Stimulated activated CD8-positive, alpha-beta memory T cell treated with anti-CD3 and anti-CD28 coated beads, Interleukin-2, amount 100 ng/mL, for 1 hour (primary cell): ENCODE data around the gene GPC6.

Experiments used
- DNase-seq, 2 donors: peaks; one replicate each; pipeline ENCODE4 v3.0.0-alpha.2; 2020; ENCODE audit warnings: low read depth in 2 of 2

Gene GPC6

DNA sequence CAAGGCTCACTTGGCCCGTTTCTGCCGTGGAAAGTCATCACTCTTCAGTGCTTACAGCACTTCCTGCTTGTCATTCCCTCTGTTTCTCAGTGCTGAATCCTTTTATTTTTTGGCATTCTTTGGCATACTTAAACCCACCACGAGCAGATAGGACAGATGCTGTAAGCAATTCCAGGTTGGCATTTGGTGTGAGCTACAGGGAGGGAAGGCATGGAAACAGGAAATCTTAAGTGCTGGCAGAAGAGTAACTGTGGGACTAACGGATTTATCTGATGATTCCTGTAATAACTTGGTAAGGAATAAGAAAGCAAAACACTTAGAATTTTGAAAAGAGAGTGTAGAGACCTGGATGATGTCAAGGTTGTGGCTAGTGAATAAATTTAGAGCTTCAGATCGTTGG is 273.4 kb downstream of the GPC6 start:
- no peak for DNase-seq

DNA sequence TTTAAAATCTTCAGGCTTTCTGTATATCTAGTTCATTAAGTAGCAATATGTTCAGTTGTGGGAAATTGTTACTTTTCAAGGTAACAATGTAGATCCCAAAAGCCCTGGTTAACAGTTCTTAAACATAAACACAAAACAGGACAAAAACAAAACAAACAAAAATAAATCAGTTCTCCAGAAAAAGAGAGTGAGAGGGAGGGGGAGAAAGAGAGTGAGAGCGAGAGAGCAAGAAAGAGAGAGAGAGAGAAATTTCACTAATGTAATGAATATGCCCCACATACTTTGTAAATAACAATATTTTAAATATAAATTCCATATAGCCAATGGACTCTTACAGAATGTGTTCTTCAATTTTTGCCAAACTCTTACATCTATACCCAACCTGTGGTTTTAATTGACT is 275.5 kb downstream of the GPC6 start:
- DNase-seq: no peak

DNA sequence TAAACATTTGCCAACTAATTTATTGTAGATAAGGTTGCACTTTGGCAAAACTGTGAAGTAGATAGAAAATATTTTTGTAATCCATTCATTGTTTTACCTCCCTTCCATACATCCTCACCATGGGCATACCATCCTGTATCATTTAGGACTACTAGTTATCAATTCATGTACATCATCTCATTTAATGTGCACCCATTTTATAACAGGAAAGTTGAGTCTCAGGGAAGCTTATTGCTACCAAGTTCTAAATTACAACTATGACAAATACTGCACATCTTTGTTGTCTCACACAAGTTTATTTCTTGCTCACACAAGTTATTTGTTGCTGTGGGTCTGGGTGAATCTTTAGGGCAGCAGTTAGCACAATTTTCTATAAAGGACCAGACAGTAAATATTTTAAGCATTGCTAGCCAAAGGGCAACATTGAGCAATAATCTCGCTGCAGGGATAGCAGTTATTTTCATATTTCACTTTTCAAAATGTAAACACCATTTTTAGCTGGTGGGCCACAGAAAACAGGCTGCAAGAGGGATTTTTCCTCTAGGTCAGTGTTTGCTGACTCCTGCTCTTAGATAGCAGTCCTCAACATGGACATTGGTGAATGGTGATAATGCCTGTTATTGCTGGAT is 276.5 kb downstream of the GPC6 start:
- no peak for DNase-seq

DNA sequence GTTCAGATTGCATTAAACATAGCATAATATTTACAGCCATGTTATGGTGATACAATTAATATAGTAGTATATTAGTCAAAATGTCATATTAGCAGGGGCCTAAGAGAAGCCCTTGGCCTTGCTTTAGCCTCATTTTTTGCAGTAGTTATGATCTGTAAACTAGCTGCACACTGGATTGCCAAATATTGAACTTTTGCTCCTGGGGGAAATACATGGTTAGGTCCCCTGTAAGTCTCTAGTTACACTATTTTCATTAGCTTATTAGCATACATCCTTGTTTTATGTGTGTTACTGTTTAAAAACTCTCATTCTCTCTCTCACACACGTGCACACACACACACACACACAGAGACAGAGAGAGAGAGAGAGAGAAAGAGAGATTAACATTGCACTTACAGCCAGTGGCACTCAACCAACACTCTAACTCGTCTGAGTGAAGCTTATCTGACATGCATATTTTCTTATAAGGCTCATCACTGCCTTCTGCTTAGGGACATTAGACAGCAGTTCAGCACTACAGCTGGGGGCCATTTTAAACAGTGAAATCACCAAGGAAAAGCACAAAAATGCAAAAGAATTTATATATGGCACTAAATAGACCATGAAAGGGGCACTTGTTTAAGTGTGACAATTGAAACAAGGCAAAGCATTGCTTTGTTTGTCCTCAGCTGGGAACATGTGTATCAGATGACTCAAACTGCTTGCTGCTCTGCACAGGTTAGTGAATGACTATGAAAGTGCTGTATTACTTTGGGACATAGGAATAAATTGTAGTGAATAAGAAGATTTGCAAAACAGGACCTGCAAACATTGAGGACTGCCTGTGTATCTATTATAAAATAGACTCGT is 278.7 kb downstream of the GPC6 start:
- no peak for DNase-seq

DNA sequence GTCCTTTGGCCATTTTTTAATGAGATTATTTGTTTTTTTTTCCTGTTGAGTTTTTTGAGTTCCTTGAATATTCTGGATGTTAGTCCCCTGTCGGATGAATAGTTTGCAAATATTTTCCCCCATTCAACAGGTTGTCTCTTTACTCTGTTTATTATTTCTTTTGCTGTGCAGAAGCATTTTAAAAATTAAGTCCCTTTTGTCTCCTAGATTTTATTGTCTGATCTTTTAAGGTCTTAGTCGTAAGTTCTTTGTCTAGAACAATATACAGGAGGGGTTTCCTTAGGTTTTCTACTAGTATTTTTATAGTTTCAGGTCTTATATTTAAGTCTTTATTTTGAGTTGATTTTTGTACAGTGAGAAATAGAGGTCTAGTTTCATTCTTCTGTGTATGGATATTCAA is 284.4 kb downstream of the GPC6 start:
- no peak for DNase-seq

DNA sequence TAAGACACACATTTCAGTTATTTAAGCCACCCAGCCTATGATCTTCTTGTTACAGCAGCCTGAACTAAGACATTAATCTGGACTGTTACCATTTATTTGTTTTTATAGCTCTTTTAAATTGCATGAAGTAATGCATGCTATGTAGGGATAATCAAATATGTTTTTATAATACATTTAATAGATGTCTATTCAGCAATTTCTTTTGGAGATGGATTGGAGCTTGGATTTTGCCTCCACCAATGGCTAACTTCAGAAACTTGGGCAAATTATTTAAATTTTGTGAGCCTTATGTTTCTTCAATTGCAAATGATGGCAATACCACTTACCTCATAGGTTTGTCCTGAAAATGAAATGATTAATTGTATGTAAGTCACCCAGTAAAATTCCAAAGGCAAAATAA is 288.7 kb downstream of the GPC6 start:
- DNase-seq: no peak

DNA sequence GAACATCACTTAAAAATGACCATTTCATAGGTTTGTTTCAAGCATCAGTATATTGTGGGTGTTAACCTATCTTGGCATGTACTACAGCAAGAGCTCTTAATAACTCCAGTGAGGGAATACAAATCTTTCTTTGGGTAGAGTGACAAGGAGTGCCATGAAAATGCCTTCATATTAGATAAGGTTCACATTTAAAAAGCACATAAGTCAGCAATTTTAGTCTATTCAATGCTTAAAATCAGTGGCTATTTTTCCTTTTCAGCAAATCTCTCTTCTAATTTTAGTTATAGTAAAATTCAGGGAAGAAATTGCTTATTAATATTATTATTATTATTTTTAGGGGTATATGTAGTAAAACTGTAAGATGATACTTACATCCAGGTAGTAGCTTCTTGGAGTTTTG is 291.1 kb downstream of the GPC6 start:
- DNase-seq: no peak

DNA sequence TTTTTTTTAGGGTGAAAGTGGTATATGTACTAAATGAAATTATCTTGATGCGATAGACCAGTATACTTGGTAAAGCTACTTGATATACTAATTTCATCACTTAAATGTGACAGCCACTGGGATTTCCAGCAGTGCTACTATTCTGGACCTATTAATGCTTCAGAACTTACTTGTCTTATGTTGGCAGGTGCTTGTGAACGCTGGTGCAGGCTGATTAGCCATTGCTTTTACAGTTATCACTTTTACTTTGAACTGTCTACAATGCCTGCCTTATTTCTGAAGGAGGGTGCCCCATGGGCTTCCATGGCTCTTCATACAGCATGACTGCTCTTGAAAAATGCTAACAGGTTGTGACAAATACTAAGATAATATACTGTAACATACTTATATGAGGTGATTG is 294.7 kb downstream of the GPC6 start:
- DNase-seq: no peak

DNA sequence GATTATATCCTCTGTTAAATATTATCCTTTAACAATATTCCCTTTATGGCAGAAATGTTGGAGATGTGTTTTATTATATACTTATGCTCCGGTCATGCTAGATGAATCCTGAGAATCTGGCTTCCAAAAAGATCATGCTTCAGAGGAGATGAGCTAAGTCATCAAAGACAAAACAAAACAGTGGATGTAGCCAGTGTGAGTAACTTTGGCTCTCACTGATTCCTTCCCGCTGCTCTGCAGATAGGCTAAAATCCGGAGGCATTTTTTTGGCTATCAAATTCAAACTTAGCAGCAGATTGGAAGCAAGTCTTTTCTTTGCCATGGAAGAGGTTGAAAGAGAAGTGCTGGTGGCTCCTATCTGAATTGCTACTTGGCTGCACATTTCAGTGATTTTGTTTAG is 295.9 kb downstream of the GPC6 start:
- no peak for DNase-seq

DNA sequence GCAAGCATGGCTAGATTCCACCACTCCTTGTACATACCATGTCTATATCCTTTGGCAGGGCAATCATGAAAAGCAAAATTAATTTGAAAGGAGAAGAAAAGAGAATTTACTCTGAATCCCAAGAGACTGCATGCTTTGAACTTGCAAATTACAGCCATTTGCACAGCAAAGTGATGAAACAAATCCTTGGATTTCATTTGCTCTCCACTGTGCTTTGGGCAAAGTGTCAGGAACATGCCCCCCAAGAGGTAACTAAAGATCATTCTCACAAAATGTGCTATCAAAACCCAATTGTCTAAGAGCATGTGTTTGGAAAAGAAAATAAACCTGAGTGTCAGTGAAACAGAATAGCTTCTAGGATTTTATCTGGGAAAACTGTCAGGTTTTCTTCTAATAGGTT is 298.5 kb downstream of the GPC6 start:
- no peak for DNase-seq

DNA sequence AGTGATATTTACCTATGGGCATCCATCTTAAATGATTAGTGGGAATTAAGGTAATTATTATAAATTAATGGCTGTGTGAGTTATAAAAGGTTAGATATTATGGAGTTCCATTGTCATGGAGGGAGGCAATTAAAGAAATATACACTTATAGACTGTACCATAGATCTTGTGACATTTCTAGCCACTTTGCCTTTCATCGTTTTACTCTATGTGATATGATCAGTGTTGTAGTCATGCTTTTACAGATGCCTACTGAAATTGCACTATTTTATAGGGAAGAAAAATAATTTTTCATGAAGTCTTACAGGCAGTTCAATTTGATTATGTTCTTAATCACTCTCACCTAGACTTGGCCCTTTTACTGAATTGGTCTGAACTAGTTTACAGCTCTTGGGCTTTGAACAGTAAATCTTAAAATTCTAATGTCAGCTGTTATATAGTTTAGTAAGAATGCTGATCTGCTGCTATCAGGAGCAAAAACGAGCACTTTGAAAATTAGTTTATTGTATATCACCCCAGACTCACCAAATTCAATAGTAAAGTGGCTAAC is 301.2 kb downstream of the GPC6 start:
- DNase-seq: no peak

DNA sequence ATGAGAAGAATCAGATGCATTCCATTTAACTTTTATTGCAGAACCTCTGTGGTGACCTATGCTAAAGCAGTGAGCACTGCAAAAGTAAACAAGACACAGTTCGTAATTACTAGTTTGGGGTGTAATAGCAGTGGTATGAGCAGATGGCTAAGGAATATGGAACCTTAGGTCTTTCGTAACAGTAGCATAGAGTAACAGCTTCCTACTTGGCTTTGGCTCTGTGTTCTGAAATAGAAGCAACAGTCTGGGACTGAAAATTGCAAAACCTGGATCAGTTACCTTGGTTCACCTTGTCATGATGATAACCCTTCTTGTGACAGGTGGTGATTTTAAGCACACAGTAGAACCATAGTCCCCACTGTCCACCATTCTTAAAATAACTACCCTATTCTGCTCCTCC is 303.4 kb downstream of the GPC6 start:
- no peak for DNase-seq

DNA sequence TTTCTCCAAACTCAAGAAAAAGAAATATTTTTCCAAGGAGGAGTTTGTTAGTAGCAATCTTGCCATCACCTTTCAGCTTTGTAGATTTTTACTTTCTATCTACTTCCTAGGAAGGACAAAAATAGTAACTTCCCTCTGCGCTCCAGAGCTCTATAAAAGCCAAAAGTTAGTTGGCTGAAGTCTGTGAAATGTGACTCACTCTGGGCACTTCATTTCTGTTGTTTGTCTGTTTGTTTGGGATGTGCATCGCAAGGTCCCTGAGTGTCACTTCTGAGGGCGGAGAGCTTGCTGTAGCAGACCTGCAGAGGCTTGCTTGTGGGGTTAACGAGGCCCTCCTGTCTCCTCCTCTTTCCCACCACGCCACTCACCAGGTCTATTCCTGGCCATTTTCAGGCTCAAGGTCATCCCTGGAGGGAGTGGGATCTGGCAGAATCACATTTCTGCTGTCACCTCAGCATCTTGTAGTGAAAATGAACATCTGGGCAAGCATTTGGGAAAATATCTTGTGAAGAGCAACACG is 307.6 kb downstream of the GPC6 start:
- DNase-seq: no peak

DNA sequence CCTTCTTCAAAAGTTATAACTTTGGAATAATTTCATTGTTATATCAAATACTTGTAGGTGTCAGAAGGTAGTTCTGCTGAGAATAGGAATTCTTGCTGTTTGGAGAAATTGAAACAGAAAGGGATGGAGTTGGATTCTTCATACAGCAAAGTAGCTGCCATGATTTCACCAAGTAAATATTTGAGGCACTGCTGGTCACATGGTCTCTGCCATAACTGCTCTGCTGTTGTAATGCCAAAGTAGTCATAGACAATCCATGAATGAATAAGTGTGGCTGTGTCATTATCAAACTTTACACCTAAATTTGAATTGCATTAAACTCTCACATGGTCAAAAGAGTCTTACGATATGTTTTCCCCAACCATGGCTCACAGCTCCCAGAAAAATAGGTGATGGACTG is 308.6 kb downstream of the GPC6 start:
- DNase-seq: no peak

DNA sequence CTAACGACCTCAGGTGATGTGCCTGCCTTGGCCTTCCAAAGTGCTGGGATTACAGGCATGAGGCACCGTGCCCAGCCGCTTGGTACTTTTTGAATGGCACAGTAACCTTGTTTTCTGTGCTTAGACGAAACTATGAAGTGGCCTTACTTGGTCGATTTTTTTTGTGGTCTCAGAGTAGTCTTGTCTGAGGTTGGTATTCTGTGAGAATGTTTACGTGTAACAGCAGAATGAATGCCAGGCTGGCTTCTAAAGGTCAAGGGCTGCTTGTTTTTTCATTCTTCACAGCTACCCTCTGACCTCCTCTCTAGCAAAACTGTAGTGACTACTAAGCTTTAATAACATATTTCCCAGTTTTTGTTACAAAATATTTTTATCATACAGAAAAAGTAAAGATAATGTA is 313.3 kb downstream of the GPC6 start:
- DNase-seq: no peak

DNA sequence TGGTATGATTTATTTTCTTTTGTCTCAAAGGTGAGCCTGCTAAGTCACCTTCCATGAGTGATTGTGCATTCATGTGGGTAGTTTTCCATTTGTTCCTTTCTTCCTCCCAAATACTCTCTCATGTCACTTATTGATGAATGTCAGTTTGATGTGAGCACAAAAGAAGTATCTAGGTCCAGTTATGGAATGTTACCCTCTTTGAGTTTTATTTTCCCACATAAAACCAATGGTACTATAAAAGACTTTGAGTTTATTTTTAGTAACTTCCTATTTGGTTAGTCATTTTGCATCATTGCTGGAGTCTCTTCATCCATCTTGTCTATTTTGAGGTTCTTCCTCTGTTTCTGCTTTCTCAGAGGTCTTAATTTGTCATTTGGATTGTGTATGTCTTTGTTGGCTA is 321.3 kb downstream of the GPC6 start:
- DNase-seq: no peak

DNA sequence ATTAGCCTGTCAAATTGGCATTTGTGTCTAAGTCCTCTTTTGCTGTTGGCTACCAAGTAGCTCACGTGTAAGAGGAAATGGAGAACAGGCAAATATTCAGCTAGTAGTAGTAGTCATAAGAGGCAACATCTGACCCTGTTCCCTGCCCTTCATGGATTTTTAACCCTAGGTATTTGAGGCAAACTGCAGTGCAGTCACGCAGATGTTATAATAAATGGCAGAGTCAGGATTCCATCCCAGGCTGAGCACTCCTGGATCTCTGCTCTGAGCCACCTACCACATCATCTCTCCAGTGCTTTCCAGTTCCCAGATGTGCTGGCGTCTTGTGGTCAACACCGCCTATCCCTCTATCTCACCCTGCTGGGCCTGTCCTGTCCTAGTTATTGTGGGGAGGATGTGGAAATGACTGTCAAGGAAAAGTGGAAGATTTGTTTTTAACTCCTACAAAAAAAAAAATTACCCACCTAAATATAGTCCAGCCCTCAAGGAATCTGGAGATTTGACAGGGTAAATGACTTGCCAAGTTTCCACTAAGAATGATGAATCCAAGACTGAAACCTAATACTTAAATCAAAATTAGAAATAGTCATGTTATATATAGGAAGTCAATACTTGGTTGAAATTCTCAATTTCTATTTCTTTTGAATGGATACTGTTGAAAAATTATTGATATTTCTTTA is 322.9 kb downstream of the GPC6 start:
- DNase-seq: no peak

DNA sequence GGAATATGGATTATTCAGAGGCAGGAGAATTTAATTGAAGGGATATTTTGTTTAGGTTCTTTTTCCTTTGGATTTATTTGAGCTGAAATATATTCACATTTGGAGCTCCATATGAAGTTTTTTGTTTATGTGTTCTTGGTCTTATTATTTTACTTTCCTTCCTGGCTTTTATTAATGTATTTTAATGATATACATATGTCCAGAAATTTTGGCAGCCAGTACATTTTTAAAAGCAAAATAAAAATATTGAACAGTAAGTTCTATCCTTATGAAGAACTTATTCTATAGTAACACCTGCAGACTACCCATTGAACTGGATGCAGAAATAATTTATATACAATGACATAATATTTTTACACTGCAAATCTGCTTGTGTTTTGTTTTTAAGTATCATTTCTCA is 323.6 kb downstream of the GPC6 start:
- DNase-seq: no peak

DNA sequence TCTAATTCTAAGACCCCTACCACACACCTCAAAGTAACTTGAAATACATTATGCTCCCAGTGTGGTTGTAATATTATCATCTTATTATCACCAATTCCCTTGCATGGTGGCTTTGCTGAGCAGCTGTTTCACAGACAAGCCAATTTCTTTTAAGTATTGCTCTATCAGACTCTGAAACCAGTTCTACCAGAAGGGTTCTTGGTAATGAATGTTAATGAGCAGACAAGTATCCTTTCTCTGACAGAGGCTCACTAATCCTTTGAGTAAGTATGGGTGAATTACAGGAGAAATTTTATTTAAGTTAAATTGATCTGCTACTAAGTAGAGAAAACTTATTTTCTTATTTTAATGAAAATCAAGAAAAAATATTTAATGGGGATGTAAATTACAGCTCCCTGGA is 326.0 kb downstream of the GPC6 start:
- no peak for DNase-seq

DNA sequence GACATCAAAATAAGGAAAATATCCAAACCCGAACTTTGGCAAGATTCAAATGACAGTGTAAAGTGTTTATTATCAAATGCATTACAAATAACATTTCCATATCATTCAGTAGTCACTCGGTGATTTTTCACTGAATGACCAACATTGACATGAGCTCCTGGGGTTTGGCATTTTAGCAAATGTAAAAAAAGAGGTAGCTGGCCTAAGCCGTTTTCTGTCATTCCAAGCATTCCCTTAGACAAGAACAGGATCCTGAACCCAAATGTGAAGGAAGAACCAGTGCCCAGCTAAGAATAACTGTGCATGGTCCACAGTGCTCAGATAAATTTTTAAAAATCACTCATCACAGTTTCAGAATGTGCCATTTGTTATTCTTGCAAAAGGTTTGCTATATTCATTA is 327.9 kb downstream of the GPC6 start:
- no peak for DNase-seq

DNA sequence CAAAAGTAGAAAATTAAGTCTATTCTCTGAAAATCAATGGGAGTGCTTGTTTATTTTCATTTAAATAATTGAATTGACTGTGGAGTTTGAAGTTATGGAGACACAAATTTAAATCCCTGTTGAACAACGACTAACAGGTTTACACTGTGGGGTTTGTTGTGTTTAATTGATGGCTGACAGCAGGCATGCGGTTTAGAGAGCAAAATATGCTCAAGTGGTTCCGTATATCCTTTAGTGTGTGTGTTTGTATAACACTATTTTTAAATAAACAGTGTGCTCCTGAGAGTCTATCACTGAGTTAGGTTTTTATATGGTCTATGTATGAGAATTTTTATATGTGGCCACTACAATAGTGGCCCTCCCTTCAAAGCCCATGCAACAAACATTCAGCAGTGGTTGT is 332.0 kb downstream of the GPC6 start:
- no peak for DNase-seq

DNA sequence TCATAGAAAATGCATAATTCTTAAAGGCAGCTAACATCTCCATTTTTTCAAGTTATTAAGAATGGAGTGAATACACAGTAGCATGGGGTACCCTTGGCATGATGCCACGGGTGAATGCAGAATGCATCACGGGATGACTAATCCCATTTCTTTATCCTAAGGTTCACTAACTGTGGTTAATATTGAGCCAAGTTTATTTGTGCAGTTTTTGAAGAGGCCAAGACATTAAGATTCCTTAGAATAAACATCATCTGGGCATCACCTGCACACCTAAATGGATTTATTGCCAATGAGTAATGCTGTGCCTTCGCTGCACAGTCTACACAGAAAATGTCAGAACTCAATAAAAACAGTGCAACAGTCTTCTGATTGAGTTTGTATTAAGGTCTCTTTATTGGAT is 333.1 kb downstream of the GPC6 start:
- DNase-seq: no peak
